GM23248 (cell line): ENCODE results near the gene RRN3.
"Not testable (repeated sequence)": the region's sequence is repeated elsewhere in the genome, so short reads cannot be mapped to it uniquely, and the experiment has no call there.

ENCODE experiments used
- EZH2 ChIP-seq: fragments of 200-600 bp; sonication (generic); IDR thresholded peaks from 2 replicates; pipeline ENCODE4 v1.6.1; 2018; ENCODE audit warnings: antibody characterized with exemption, mild to moderate bottlenecking; ENCODE audit not compliant: insufficient read depth, poor library complexity, severe bottlenecking
- EZH2phosphoT487 ChIP-seq: fragments of 200-600 bp; sonication (generic); IDR thresholded peaks from 2 replicates; pipeline ENCODE4 v1.6.1; 2018; ENCODE audit warnings: antibody characterized with exemption, moderate library complexity, mild to moderate bottlenecking, low read depth; ENCODE audit not compliant: insufficient read depth

- TF ChIP-seq EZH2, EZH2phosphoT487: not testable (repeated sequence)
Observed at GRCh38 chr16:15071916-15072769, 21.9 kb downstream of the RRN3 start.
